ENCODE data around the gene POLR2J.

Gene POLR2J

DNA sequence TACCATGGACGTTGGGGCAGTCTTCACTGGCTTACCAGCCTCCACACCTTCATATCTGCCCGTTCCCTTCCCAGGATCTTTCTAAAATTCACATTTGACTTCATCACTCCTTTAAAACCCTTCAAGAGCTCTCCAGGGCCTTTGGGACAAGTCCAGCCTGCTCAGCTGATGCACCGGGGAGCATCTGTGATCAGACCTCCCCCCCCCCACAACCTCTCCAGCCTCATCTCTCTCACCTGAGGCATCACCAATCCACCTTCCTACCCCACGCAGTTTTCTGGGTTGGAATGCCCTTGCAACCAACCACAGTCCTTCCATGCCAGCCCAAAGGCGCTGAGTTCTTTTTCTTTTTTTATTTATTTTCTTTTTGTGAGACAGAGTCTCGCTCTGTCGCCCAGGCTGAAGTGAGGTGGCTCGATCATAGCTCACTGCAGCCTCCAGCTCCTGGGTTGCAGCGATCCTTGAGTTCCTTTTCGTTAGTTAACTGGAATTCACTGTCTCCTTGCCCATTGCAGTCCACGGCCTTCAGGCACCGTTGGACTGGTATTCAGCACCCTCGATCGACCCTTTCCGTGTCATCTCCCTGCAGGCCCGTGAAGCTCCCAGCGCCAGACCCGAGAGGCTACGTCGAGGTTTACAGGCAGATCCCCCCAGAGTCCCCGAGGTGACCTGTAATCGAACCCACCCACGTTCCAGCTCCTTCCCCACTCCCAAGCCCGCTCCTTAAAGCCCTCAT is 14.7 kb downstream of the POLR2J start (continued):
- no peak for TF ChIP-seq HOXA7 (CRISPR knock-in tag; IDR thresholded peaks at IDR 0.05; ENCODE audit: borderline replicate concordance)

DNA sequence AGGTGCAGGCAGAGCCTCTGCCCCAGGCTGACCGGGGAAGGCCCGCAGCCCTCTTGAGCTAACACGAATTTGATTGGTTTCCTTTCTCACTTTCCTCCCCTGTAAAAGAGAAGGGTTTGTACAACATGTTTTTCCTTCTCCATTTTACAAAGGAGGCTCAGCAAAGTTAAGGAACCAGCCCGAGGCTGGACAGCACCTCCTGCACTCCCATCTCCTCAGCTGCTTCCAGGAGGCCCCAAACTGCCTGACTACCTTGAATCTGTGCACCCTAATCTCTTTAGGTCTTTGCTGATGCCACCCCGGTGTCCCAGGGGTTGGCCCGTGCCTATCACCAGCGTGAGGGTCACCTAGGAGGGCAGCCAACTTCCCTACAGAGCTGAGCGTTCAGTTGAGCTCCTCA is 18.3 kb downstream of the POLR2J start:
- ChIA-PET POLR2A (no interaction called here), CTCF (no interaction called here)
- TF ChIP-seq, protein P1, sequence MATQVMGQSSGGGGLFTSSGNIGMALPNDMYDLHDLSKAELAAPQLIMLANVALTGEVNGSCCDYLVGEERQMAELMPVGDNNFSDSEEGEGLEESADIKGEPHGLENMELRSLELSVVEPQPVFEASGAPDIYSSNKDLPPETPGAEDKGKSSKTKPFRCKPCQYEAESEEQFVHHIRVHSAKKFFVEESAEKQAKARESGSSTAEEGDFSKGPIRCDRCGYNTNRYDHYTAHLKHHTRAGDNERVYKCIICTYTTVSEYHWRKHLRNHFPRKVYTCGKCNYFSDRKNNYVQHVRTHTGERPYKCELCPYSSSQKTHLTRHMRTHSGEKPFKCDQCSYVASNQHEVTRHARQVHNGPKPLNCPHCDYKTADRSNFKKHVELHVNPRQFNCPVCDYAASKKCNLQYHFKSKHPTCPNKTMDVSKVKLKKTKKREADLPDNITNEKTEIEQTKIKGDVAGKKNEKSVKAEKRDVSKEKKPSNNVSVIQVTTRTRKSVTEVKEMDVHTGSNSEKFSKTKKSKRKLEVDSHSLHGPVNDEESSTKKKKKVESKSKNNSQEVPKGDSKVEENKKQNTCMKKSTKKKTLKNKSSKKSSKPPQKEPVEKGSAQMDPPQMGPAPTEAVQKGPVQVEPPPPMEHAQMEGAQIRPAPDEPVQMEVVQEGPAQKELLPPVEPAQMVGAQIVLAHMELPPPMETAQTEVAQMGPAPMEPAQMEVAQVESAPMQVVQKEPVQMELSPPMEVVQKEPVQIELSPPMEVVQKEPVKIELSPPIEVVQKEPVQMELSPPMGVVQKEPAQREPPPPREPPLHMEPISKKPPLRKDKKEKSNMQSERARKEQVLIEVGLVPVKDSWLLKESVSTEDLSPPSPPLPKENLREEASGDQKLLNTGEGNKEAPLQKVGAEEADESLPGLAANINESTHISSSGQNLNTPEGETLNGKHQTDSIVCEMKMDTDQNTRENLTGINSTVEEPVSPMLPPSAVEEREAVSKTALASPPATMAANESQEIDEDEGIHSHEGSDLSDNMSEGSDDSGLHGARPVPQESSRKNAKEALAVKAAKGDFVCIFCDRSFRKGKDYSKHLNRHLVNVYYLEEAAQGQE (tag by site-specific recombination; IDR thresholded peaks at IDR 0.05) = peak; percentile 67
- TF ChIP-seq ZNF529 (tag by site-specific recombination; IDR thresholded peaks at IDR 0.05; ENCODE audit: insufficient replicate concordance) (no peak), IKZF3 (tag by site-specific recombination; IDR thresholded peaks at IDR 0.05) (no peak), ZSCAN23 (tag by site-specific recombination; IDR thresholded peaks at IDR 0.05) (no peak), ZNF184 (tag by site-specific recombination; IDR thresholded peaks at IDR 0.05) (no peak), SCRT1 (tag by site-specific recombination; IDR thresholded peaks at IDR 0.05; ENCODE audit: borderline replicate concordance) (no peak)
- TF ChIP-seq, protein P2, sequence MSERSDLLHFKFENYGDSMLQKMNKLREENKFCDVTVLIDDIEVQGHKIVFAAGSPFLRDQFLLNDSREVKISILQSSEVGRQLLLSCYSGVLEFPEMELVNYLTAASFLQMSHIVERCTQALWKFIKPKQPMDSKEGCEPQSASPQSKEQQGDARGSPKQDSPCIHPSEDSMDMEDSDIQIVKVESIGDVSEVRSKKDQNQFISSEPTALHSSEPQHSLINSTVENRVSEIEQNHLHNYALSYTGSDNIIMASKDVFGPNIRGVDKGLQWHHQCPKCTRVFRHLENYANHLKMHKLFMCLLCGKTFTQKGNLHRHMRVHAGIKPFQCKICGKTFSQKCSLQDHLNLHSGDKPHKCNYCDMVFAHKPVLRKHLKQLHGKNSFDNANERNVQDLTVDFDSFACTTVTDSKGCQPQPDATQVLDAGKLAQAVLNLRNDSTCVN (tag by site-specific recombination; optimal IDR thresholded peaks at IDR 0.05) = no peak
- Histone ChIP-seq H3K4me3 (ENCODE audit: low read depth, low read length) (no peak overlapping the region), H3K4me1 (ENCODE audit: control insufficient read depth, insufficient read depth, low read length) (peaks cover 3% of the 10 kb centered on the region; the same call in 1 of the 2 replicates), H3K9me3 (ENCODE audit: control insufficient read depth, insufficient read depth, low read depth, low read length) (no peaks in the 10 kb centered on the region), H3K36me3 (ENCODE audit: control insufficient read depth in 2 of 2, insufficient read depth in 1 of 2, low read length in 2 of 2) (peaks cover 8 to 23% of the 10 kb centered on the region in 2 experiments; a peak in 2 of 3 replicates), H3K27ac (ENCODE audit: extremely low read depth, low read depth, low read length) (no peak overlapping the region)

DNA sequence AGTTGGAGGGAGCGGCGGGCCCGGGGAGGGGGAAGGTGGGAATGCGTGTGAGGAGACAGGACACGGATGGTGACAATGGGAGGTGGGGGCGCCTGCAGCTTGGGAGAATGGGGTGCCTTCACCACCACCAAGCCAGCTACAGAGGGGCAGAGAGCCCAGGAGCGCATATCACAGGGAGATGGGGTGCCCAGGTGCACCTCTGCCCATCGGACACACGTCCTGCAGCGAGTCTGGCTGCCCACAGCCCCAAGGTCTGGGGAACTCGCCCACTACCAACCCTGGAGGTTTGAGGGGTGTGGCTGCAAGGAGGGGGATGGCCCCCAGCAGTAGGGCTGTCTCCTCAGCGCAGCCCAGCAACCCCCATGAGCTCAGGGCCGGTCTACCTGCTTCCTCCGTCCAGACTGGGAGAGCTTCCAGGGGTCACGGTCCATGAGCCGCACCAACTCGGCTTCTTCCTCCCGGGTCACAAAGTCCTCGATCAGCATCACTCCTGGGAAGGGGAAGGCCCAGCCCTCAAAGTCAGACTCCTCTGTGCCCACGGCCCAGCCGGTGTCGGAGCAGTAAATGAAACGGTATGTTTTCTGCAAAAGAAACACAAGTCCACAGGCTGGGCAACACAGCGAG is 19.4 kb downstream of the POLR2J start:
- TF ChIP-seq ZNF169 (tag by site-specific recombination; IDR thresholded peaks at IDR 0.05) (no peak), ZNF501 (tag by site-specific recombination; IDR thresholded peaks at IDR 0.05) (no peak), ZNF521 (tag by site-specific recombination; IDR thresholded peaks at IDR 0.05) (no peak), ZNF670 (tag by site-specific recombination; IDR thresholded peaks at IDR 0.05; ENCODE audit: low read depth) (no peak)
- Histone ChIP-seq H3K4me1 (ENCODE audit: control insufficient read depth, insufficient read depth, low read length) (peaks cover 3% of the 10 kb centered on the region; the same call in 1 of the 2 replicates), H3K9me3 (ENCODE audit: control insufficient read depth, insufficient read depth, low read depth, low read length) (no peaks in the 10 kb centered on the region), H3K4me3 (ENCODE audit: low read depth, low read length) (no peak overlapping the region), H3K36me3 (ENCODE audit: control insufficient read depth in 2 of 2, insufficient read depth in 1 of 2, low read length in 2 of 2) (peaks cover 8 to 25% of the 10 kb centered on the region in 2 experiments; a peak in 2 of 3 replicates), H3K27ac (ENCODE audit: extremely low read depth, low read depth, low read length) (no peak overlapping the region)
- CTCF ChIA-PET = interaction anchor here (0.6 kb wide), 1 partner anchor 55 kb away, joined by 5 read pairs; no protein-coding TSS in a partner anchor
- POLR2A ChIA-PET = interaction anchor here (0.5 kb wide), 1 partner anchor 1144 kb away, joined by 6 read pairs; no protein-coding TSS in a partner anchor

DNA sequence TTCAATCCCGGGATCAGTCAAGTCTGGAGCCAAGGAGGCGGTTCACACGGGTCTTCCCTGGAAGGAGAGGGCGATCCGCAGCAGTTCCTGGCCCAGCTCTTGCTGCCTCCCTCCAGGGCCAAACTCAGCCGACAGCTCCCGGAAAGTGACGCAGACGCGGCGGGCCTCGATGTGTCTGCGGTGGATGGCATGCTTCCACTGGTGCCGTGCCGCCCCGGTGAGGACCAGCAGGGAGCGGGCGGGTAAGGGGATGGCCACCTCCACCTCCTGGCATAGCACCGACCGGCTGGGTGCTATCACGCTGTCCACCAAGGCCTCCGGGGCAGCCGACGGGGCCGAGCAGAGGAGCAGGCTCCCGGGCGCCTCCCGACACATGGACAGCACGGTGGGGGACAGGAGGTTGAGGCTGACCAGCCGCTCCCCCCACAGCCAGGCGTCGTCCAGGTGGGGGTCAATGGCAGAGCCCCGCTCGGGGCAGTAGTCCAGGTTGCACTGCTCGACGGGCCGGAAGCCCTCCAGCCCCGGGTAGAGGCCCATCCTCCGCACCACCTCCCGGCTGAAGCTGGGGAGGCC is 21.3 kb downstream of the POLR2J start:
- CTCF ChIA-PET = interaction anchor here (2.7 kb wide), 1 partner anchor 10 kb away, joined by 10 read pairs; no protein-coding TSS in a partner anchor
- TF ChIP-seq ZNF792 (tag by site-specific recombination; IDR thresholded peaks at IDR 0.05) (no peak), YY1 (tag by site-specific recombination; IDR thresholded peaks at IDR 0.05) (no peak), ZNF404 (tag by site-specific recombination; IDR thresholded peaks at IDR 0.05) (no peak), FEZF1 (tag by site-specific recombination; IDR thresholded peaks at IDR 0.05) (no peak), ZNF571 (tag by site-specific recombination; IDR thresholded peaks at IDR 0.05) (no peak), ZNF837 (tag by site-specific recombination; IDR thresholded peaks at IDR 0.05) (no peak), ZNF621 (tag by site-specific recombination; IDR thresholded peaks at IDR 0.05) (no peak)
- TF ChIP-seq, protein P3, sequence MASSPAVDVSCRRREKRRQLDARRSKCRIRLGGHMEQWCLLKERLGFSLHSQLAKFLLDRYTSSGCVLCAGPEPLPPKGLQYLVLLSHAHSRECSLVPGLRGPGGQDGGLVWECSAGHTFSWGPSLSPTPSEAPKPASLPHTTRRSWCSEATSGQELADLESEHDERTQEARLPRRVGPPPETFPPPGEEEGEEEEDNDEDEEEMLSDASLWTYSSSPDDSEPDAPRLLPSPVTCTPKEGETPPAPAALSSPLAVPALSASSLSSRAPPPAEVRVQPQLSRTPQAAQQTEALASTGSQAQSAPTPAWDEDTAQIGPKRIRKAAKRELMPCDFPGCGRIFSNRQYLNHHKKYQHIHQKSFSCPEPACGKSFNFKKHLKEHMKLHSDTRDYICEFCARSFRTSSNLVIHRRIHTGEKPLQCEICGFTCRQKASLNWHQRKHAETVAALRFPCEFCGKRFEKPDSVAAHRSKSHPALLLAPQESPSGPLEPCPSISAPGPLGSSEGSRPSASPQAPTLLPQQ (tag by site-specific recombination; IDR thresholded peaks at IDR 0.05) = no peak
- no peak overlapping the region for H3K4me3 ChIP-seq (ENCODE audit: low read depth, low read length)
- POLR2A ChIA-PET = interaction anchor here (0.7 to 2.2 kb wide), 2 partner anchors 8 to 742 kb away, joined by 3 to 10 read pairs; no protein-coding TSS in a partner anchor
- no peaks in the 10 kb centered on the region for H3K9me3 ChIP-seq (ENCODE audit: control insufficient read depth, insufficient read depth, low read depth, low read length)
- no peak overlapping the region for H3K27ac ChIP-seq (ENCODE audit: extremely low read depth, low read depth, low read length)
- H3K36me3 ChIP-seq (ENCODE audit: control insufficient read depth in 2 of 2, insufficient read depth in 1 of 2, low read length in 2 of 2) = peaks cover 8 to 25% of the 10 kb centered on the region in 2 experiments; a peak in 2 of 3 replicates
- peaks cover 3% of the 10 kb centered on the region; the same call in 1 of the 2 replicates for H3K4me1 ChIP-seq (ENCODE audit: control insufficient read depth, insufficient read depth, low read length)

All from HEK293 (cell line).